Activated CD4-positive, alpha-beta memory T cell treated with anti-CD3 and anti-CD28 coated beads, Interleukin-2, amount 10 ng/mL, durations not matched to agents 7 days and 5 days (primary cell): ENCODE data around the gene PDE4D. TPM values are rescaled to one million over a fixed set of nuclear protein-coding genes. Genes with fewer than 3 reads are reported as not detected.

ENCODE experiments used
- CTCF ChIA-PET: fragments of 350-600 bp; sonication (Branson Sonifier 250); formaldehyde crosslinking; loops from one replicate; lab custom pipeline; 2021; ENCODE audit warnings: antibody characterized with exemption, inconsistent platforms; lab: Charles Lee
- POLR2A ChIA-PET: fragments of 350-600 bp; sonication (Branson Sonifier 250); formaldehyde crosslinking; loops from one replicate; lab custom pipeline; 2021; ENCODE audit warnings: antibody characterized with exemption; lab: Charles Lee
- DNase-seq: peaks from one replicate; pipeline ENCODE4 v3.0.0-alpha.2; 2020
- H3K27ac Mint-ChIP-seq: one replicate; pipeline ENCODE4 v1.8.0; 2021; ENCODE audit warnings: mild to moderate bottlenecking, mixed read lengths
- H3K27me3 Mint-ChIP-seq: one replicate; pipeline ENCODE4 v1.8.0; 2021; ENCODE audit warnings: mixed read lengths
- H3K36me3 Mint-ChIP-seq: one replicate; pipeline ENCODE4 v1.8.0; 2021; ENCODE audit warnings: low read depth, mixed read lengths
- H3K4me1 Mint-ChIP-seq: one replicate; pipeline ENCODE4 v1.8.0; 2021; ENCODE audit warnings: mixed read lengths
- H3K4me3 Mint-ChIP-seq: one replicate; pipeline ENCODE4 v1.8.0; 2021; ENCODE audit warnings: mild to moderate bottlenecking, mixed read lengths
- H3K9me3 Mint-ChIP-seq: one replicate; pipeline ENCODE4 v1.8.0; 2021; ENCODE audit warnings: mixed read lengths
- total RNA-seq, 2 experiments: library from RNA; stranded (reverse); gene quantifications; one replicate each; pipeline ENCODE4 v1.2.3, GENCODE V29; 2021

Gene PDE4D
- total RNA-seq, 2 experiments from 2014 or later = 123 to 126 TPM

DNA sequence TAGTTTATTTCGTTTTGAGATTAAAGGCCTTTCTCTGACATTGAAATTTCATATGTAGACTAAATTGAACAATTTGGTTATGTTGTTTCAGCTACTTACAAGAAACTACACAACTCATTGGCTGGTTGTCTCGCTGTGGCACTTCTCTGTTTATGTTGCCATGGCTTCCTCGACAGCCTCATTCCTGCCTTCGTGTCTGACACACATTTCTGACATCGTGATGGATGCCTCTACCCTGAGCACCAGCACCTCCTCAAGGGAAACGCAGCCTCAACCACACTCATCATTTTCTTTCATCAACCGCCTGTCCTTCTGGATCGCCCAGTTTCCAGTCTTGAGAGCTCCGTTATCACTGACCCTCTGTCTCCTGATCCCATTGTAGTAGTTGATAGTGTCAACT lies 562.8 kb downstream of the PDE4D start:
- Mint-ChIP-seq H3K27me3 (peaks cover 12% of the 10 kb centered on the region), H3K27ac (no peak overlapping the region), H3K4me1 (no peaks in the 10 kb centered on the region), H3K36me3 (no peaks in the 10 kb centered on the region), H3K9me3 (no peaks in the 10 kb centered on the region), H3K4me3 (no peak overlapping the region)
- DNase-seq = no peak
- POLR2A ChIA-PET = no interaction called here
- CTCF ChIA-PET = no interaction called here

DNA sequence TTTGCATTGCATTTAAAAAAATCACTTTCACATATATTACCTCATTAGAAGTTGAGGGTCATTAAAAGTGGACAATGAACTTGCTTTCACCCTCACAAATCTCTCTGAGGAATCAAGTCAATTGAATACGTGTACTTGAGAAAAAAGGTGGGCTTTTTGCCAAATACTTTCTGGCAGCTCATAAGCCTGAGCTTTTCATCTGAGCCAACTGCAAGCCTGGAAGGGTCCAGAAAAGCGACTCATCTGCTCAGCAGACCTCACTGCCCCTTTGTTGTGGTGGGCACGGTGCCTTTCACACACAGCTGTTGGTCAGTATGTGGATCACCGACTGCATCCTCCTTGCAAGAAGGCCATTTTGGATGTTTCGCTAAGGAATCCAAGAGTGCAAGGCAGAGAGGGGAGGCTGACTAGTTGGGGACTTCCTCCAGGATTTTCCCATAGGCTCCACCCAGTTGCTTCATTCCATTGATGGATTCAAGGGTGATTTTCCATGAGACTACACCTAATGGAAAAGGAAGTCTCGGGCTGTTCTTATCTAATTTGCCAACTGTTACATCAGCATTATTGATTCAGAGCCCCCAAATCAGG lies 564.7 kb downstream of the PDE4D start:
- Mint-ChIP-seq H3K4me3 (no peak overlapping the region), H3K4me1 (no peaks in the 10 kb centered on the region), H3K27me3 (peaks cover 13% of the 10 kb centered on the region), H3K36me3 (no peaks in the 10 kb centered on the region), H3K27ac (no peak overlapping the region), H3K9me3 (no peaks in the 10 kb centered on the region)
- POLR2A ChIA-PET = no interaction called here
- CTCF ChIA-PET = no interaction called here
- no peak for DNase-seq

DNA sequence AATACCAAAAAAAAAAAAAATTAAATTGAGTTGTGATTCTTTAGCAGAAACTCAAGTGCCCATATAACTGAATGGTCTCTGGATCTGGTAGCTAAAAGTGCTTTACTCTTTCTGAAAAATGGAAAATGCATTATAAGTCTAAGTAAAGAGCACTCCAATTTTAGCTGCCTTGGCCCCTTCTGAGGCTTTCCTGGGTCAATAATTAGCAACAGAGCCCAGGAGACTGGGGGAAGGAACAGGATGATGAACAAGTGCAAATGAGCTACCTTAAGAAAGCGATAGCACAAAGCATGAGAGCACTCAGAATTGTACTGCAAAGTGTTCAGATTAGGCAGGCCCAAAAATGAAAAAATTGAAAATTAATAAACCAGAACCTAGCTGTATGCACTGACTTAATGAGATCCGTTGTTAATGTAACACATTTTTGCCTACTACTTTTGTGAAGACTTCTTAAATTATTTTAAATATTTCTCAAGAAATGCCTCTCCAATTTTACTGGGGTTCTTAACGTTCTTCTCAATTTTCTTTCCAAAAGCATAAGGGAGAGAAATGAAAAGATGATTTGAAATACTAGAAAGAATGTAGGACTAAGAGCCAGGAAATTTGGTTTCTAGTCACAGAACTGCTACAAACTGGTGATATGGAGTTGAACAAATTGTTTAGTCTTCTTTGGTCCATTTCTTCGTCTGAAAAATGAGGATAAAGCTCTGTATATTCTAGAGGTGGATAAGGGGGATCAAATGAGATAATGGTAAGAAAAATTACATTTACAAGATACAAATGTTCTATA lies 566.1 kb downstream of the PDE4D start:
- no peaks in the 10 kb centered on the region for H3K4me1 Mint-ChIP-seq
- DNase-seq = no peak
- POLR2A ChIA-PET = no interaction called here
- CTCF ChIA-PET = no interaction called here
- H3K4me3 Mint-ChIP-seq = no peak overlapping the region
- H3K36me3 Mint-ChIP-seq = no peaks in the 10 kb centered on the region
- H3K27ac Mint-ChIP-seq = no peak overlapping the region
- peaks cover 11% of the 10 kb centered on the region for H3K27me3 Mint-ChIP-seq
- H3K9me3 Mint-ChIP-seq = no peaks in the 10 kb centered on the region

DNA sequence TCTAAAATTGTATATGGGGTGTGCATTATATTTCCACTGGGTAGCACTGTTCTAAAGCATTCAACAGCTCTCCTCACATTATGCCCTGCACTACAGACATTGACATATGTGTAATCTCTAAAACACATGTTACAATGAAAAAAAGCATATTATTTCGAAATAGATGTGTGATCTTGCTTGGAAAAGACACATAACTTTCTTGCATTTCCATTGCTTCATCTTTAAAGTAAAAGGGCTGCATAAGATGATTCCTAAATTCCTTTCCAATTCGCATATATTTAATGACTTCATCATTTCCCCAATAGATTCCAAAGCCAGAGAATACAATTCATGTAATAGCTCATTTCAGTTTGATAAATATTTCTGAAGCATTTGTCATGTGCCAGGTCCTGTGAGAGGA lies 566.9 kb downstream of the PDE4D start:
- H3K36me3 Mint-ChIP-seq = no peaks in the 10 kb centered on the region
- H3K27ac Mint-ChIP-seq = no peak overlapping the region
- CTCF ChIA-PET = no interaction called here
- no peaks in the 10 kb centered on the region for H3K4me1 Mint-ChIP-seq
- POLR2A ChIA-PET = no interaction called here
- no peaks in the 10 kb centered on the region for H3K9me3 Mint-ChIP-seq
- H3K4me3 Mint-ChIP-seq = no peak overlapping the region
- H3K27me3 Mint-ChIP-seq = peaks cover 11% of the 10 kb centered on the region
- DNase-seq = no peak

DNA sequence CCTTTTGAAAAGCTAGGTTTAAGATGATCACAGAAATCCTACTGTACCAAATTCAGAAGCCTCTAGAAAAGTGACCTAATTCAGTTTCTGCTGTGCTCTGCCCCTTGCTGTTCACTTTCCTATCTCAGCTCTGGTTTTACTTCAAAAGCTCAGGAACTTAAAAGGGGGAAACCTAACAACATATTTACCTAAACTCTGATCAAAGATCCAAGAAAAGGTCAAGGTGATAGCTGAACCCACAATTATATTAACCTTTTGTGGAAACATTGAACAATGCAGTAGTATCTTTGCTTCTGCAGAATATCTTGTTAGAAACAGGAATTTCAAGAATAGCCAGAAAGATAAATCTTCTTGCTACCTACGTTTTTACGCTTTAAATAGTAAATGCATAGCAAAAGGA lies 568.5 kb downstream of the PDE4D start:
- CTCF ChIA-PET = no interaction called here
- POLR2A ChIA-PET = no interaction called here

DNA sequence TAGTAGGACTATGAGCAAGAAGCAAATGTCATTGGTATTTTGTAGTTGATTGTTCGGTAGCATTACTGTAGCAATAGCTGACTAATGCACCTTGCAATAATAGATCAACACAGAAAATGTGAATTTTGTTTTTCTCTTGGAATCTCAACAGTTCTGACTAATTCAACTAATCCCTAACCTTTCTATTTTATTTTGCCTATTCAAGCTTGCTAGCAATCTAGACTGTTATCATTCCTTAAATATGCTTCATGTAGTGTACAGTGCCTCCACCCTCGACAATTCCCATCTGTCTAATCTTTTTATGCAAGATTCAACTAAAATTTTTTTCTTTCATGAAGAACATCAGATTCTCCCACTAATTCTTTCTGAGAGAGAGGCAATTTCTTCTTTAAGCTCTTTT lies 570.6 kb downstream of the PDE4D start:
- ChIA-PET CTCF (no interaction called here), POLR2A (no interaction called here)

More for the DNA sequence above, 568.5 kb downstream of the PDE4D start:
- no peaks in the 10 kb centered on the region for H3K36me3 Mint-ChIP-seq
- no peak overlapping the region for H3K4me3 Mint-ChIP-seq
- no peak for DNase-seq
- H3K27me3 Mint-ChIP-seq = peaks cover 10% of the 10 kb centered on the region
- H3K9me3 Mint-ChIP-seq = no peaks in the 10 kb centered on the region
- H3K4me1 Mint-ChIP-seq = no peaks in the 10 kb centered on the region
- no peak overlapping the region for H3K27ac Mint-ChIP-seq

DNA sequence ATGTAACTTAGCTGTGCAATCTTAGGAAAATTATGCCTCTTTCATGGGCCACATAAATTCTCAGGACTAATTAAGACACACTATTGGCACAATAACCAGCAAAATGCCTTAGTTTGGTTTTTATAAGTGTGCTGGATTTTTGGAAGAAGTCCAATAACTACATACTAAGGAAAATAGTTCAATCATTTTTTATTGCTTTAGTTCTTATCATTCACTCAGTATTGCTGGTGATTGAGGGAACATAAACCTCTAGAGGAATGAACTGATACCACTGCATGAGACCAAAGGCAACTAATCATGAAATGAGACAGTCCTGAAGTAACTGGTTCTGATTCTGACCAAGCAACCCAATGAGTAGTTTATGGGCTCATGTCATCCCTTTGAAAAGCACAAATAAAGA lies 571.5 kb downstream of the PDE4D start:
- Mint-ChIP-seq H3K9me3 (no peaks in the 10 kb centered on the region), H3K4me1 (no peaks in the 10 kb centered on the region), H3K27ac (no peak overlapping the region), H3K27me3 (peaks cover 10% of the 10 kb centered on the region), H3K36me3 (no peaks in the 10 kb centered on the region), H3K4me3 (no peak overlapping the region)
- ChIA-PET POLR2A (no interaction called here), CTCF (no interaction called here)
- DNase-seq = no peak

More for the DNA sequence above, 570.6 kb downstream of the PDE4D start:
- no peaks in the 10 kb centered on the region for H3K4me1 Mint-ChIP-seq
- DNase-seq = no peak
- H3K27ac Mint-ChIP-seq = no peak overlapping the region
- H3K27me3 Mint-ChIP-seq = peaks cover 10% of the 10 kb centered on the region
- no peaks in the 10 kb centered on the region for H3K36me3 Mint-ChIP-seq
- no peak overlapping the region for H3K4me3 Mint-ChIP-seq
- H3K9me3 Mint-ChIP-seq = no peaks in the 10 kb centered on the region

DNA sequence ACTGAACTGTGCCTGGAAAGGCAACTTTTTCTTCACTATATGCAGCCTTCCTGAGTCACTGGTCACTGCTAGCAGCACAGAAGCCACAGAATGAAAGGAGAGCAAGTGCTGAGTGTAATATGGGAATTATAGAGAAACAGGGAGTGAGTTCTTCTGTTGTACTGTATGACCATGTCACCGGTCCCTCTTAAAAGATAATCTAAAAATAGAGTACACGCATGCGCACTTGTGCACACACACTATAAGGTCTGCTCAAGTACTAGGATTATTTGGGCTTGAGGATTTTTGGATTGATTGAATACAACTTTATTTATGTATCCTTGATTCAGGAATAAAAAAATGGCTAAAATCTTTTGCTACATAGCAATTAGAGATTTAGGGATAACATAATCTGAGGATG lies 571.9 kb downstream of the PDE4D start:
- Mint-ChIP-seq H3K27ac (no peak overlapping the region), H3K4me1 (no peaks in the 10 kb centered on the region), H3K27me3 (peaks cover 10% of the 10 kb centered on the region), H3K9me3 (no peaks in the 10 kb centered on the region), H3K4me3 (no peak overlapping the region), H3K36me3 (no peaks in the 10 kb centered on the region)
- POLR2A ChIA-PET = no interaction called here
- DNase-seq = no peak
- CTCF ChIA-PET = no interaction called here

DNA sequence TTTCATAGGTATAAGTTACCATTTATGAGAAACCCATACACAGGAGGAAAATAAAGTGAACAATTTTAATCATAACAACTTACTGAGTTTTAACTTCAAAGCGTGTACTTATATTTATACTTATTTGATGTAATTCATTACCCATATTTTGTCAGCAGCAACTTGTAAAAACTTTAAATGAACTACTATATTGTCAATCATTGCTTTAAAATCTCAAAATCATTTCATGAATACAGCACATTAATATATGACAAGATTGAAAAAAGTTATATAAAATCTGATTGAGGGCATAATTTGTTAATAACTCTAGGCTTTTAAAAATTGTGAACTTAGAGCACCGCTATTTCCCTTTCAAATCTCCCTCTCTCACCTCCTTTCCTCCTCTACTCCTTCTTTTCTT lies 573.1 kb downstream of the PDE4D start:
- POLR2A ChIA-PET = no interaction called here
- no peaks in the 10 kb centered on the region for H3K9me3 Mint-ChIP-seq
- DNase-seq = no peak

DNA sequence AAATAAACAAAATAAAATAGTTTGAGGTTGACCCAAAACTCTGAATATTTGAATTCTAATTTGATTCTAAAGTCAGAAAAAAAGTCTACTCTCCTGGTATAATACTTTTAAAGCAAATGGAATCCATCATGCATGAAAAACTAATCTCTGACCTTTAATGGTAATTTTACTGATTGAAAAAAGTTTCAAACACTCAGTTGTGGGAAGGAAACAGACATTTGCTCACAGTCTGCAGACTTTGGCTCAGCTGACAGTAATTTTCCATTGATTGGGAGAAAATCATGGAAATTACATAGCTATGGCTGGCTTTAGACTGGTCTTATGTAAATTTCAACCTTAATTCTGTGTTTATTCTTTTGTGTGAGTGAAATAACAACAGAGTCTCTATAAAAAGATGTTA lies 574.3 kb downstream of the PDE4D start:
- no peak for DNase-seq
- Mint-ChIP-seq H3K4me1 (no peaks in the 10 kb centered on the region), H3K4me3 (no peak overlapping the region), H3K9me3 (no peaks in the 10 kb centered on the region), H3K27me3 (peaks cover 10% of the 10 kb centered on the region), H3K36me3 (no peaks in the 10 kb centered on the region), H3K27ac (no peak overlapping the region)
- CTCF ChIA-PET = no interaction called here
- POLR2A ChIA-PET = no interaction called here

More for the DNA sequence above, 573.1 kb downstream of the PDE4D start:
- Mint-ChIP-seq H3K4me1 (no peaks in the 10 kb centered on the region), H3K36me3 (no peaks in the 10 kb centered on the region), H3K27me3 (peaks cover 10% of the 10 kb centered on the region), H3K27ac (no peak overlapping the region), H3K4me3 (no peak overlapping the region)
- CTCF ChIA-PET = no interaction called here

DNA sequence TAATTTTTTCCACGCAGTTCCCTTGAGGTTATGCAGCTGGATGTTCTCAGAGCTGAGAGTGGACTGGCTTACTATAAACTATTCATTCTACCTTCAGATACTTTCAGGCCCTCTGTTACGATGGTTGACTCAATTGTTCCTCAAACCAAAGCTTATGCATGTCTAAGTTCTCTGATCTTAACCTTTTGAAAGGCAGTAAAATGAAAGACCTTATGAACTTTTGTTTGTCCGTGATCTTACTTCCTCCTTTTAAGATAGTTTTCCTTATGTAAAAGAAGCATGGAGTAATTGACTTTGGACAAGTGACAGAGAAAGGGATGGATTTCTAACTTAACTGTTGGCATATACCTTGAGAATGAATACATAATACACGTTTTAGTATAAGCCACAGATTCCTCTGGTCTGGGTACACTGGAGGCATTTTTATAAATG lies 575.7 kb downstream of the PDE4D start:
- Mint-ChIP-seq H3K27me3 (peaks cover 2% of the 10 kb centered on the region), H3K36me3 (no peaks in the 10 kb centered on the region), H3K9me3 (no peaks in the 10 kb centered on the region), H3K27ac (no peak overlapping the region), H3K4me3 (no peak overlapping the region), H3K4me1 (no peaks in the 10 kb centered on the region)
- DNase-seq = no peak
- CTCF ChIA-PET = no interaction called here
- POLR2A ChIA-PET = no interaction called here

DNA sequence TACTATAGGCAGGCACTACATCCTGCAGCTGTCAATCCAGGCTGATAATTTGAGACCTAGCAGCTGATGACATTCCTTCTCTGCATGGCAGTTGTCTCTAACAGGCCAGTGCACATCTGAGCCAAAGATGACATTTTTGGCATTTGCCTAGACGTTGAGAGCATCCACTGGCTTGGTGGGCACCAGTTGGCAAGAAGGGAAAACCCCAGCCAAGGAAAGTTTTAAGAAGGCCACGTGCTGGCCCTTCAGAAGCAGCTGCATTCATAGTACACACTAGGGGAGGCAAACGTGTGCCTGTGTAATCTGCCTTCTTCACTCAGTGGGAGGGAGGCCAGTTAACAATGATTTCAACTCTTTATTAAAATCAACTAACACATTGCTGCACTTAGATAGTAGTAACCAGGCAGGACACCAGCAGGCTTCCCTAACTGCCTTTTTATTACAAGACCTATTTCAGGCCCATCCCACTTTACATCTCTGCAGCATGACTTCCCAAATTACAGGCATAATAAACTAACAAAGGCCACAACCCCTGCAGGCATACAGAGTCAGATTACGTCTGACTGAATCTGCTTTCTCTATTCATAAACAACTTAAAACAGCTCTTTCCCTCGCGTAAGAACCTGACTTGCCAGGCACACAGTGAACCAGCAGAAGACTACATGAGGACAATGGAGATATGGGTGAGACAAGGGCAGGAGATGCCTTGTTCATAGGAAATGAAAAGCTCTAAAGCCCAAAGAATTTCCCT lies 576.3 kb downstream of the PDE4D start:
- no peak for DNase-seq
- ChIA-PET POLR2A (no interaction called here), CTCF (no interaction called here)
- no peak overlapping the region for H3K4me3 Mint-ChIP-seq
- no peaks in the 10 kb centered on the region for H3K36me3 Mint-ChIP-seq
- H3K4me1 Mint-ChIP-seq = no peaks in the 10 kb centered on the region
- H3K9me3 Mint-ChIP-seq = no peaks in the 10 kb centered on the region
- H3K27me3 Mint-ChIP-seq = peaks cover 2% of the 10 kb centered on the region
- H3K27ac Mint-ChIP-seq = no peak overlapping the region

DNA sequence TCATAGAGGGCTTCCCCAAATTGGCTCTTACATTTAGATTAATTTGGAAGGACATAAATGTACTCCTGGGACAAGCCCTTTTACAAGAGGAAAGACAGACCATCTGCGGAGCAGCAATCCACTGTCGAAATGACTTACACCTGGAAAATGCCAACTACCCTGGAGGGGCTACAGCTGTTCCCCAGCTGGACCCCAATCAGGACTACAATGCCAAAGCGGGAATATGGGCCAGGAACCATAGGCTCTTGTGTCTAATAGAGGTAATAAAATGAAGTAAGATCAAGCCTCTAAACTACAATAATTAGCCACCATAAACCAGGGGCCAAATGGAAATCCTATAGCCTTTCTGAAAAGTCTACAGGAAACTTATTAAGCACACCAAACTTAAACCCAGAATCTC lies 581.3 kb downstream of the PDE4D start:
- H3K9me3 Mint-ChIP-seq = no peaks in the 10 kb centered on the region
- CTCF ChIA-PET = no interaction called here
- H3K36me3 Mint-ChIP-seq = no peaks in the 10 kb centered on the region

More for the DNA sequence above, 581.3 kb downstream of the PDE4D start:
- Mint-ChIP-seq H3K27ac (no peak overlapping the region), H3K4me3 (no peak overlapping the region), H3K4me1 (no peaks in the 10 kb centered on the region), H3K27me3 (no peaks in the 10 kb centered on the region)
- POLR2A ChIA-PET = no interaction called here
- no peak for DNase-seq
